Measurements from ENCODE around the gene NFIA.

NFIA gene

GRCh38 chr1:61400131-61400770 lies 317.9 kb downstream of the NFIA start:
- Histone ChIP-seq H2AFZ (ENCODE audit: low read depth, low read length) (no peak overlapping the region), H3K9me3 (ENCODE audit: low read length) (no peaks in the 10 kb centered on the region), H3K4me3 (ENCODE audit: low read length) (no peak overlapping the region), H3K36me3 (ENCODE audit: insufficient read depth, low read length) (no peaks in the 10 kb centered on the region), H3K27me3 (ENCODE audit: insufficient read depth, low read length) (no peaks in the 10 kb centered on the region), H3K4me1 (ENCODE audit: insufficient read depth, low read length) (no peaks in the 10 kb centered on the region)

- Histone ChIP-seq H3K9me3 (ENCODE audit: low read length) (no peaks in the 10 kb centered on the region), H3K4me3 (ENCODE audit: low read length) (no peak overlapping the region), H3K36me3 (ENCODE audit: insufficient read depth, low read length) (no peaks in the 10 kb centered on the region), H2AFZ (ENCODE audit: low read depth, low read length) (no peak overlapping the region), H3K27me3 (ENCODE audit: insufficient read depth, low read length) (no peaks in the 10 kb centered on the region), H3K4me1 (ENCODE audit: insufficient read depth, low read length) (no peaks in the 10 kb centered on the region)
Measured at GRCh38 chr1:61400997-61401396, 318.6 kb downstream of the NFIA start.

- Histone ChIP-seq H3K27me3 (ENCODE audit: insufficient read depth, low read length) (no peaks in the 10 kb centered on the region), H3K9me3 (ENCODE audit: low read length) (no peaks in the 10 kb centered on the region), H3K4me1 (ENCODE audit: insufficient read depth, low read length) (no peaks in the 10 kb centered on the region), H3K36me3 (ENCODE audit: insufficient read depth, low read length) (no peaks in the 10 kb centered on the region), H3K4me3 (ENCODE audit: low read length) (no peak overlapping the region), H2AFZ (ENCODE audit: low read depth, low read length) (no peak overlapping the region)
Measured at GRCh38 chr1:61403679-61404596, 321.6 kb downstream of the NFIA start.

- Histone ChIP-seq H3K27me3 (ENCODE audit: insufficient read depth, low read length) (no peaks in the 10 kb centered on the region), H3K4me3 (ENCODE audit: low read length) (no peak overlapping the region), H3K36me3 (ENCODE audit: insufficient read depth, low read length) (no peaks in the 10 kb centered on the region), H3K4me1 (ENCODE audit: insufficient read depth, low read length) (no peaks in the 10 kb centered on the region), H3K9me3 (ENCODE audit: low read length) (no peaks in the 10 kb centered on the region), H2AFZ (ENCODE audit: low read depth, low read length) (no peak overlapping the region)
Measured at GRCh38 chr1:61404597-61405376, 322.4 kb downstream of the NFIA start.

GRCh38 chr1:61406467-61406866 lies 324.1 kb downstream of the NFIA start:
- Histone ChIP-seq H3K36me3 (ENCODE audit: insufficient read depth, low read length) (no peaks in the 10 kb centered on the region), H2AFZ (ENCODE audit: low read depth, low read length) (no peak overlapping the region), H3K27me3 (ENCODE audit: insufficient read depth, low read length) (no peaks in the 10 kb centered on the region), H3K4me3 (ENCODE audit: low read length) (no peak overlapping the region), H3K9me3 (ENCODE audit: low read length) (no peaks in the 10 kb centered on the region), H3K4me1 (ENCODE audit: insufficient read depth, low read length) (no peaks in the 10 kb centered on the region)

- Histone ChIP-seq H3K9me3 (ENCODE audit: low read length) (no peaks in the 10 kb centered on the region), H3K4me3 (ENCODE audit: low read length) (no peak overlapping the region), H3K4me1 (ENCODE audit: insufficient read depth, low read length) (no peaks in the 10 kb centered on the region), H3K36me3 (ENCODE audit: insufficient read depth, low read length) (no peaks in the 10 kb centered on the region), H3K27me3 (ENCODE audit: insufficient read depth, low read length) (no peaks in the 10 kb centered on the region), H2AFZ (ENCODE audit: low read depth, low read length) (no peak overlapping the region)
Measured at GRCh38 chr1:61412601-61413000, 330.2 kb downstream of the NFIA start.

GRCh38 chr1:61419196-61419595 lies 336.8 kb downstream of the NFIA start:
- Histone ChIP-seq H3K4me1 (ENCODE audit: insufficient read depth, low read length) (no peaks in the 10 kb centered on the region), H3K36me3 (ENCODE audit: insufficient read depth, low read length) (no peaks in the 10 kb centered on the region), H3K9me3 (ENCODE audit: low read length) (no peaks in the 10 kb centered on the region)

GRCh38 chr1:61419657-61420056 lies 337.3 kb downstream of the NFIA start:
- H3K27me3 ChIP-seq (ENCODE audit: insufficient read depth, low read length) = no peaks in the 10 kb centered on the region
- no peaks in the 10 kb centered on the region for H3K4me1 ChIP-seq (ENCODE audit: insufficient read depth, low read length)
- no peak overlapping the region for H2AFZ ChIP-seq (ENCODE audit: low read depth, low read length)
- H3K4me3 ChIP-seq (ENCODE audit: low read length) = no peak overlapping the region
- H3K36me3 ChIP-seq (ENCODE audit: insufficient read depth, low read length) = no peaks in the 10 kb centered on the region
- no peaks in the 10 kb centered on the region for H3K9me3 ChIP-seq (ENCODE audit: low read length)

More at GRCh38 chr1:61419196-61419595, 336.8 kb downstream of the NFIA start:
- Histone ChIP-seq H2AFZ (ENCODE audit: low read depth, low read length) (no peak overlapping the region), H3K27me3 (ENCODE audit: insufficient read depth, low read length) (no peaks in the 10 kb centered on the region), H3K4me3 (ENCODE audit: low read length) (no peak overlapping the region)

- Histone ChIP-seq H2AFZ (ENCODE audit: low read depth, low read length) (no peak overlapping the region), H3K4me3 (ENCODE audit: low read length) (no peak overlapping the region), H3K4me1 (ENCODE audit: insufficient read depth, low read length) (no peaks in the 10 kb centered on the region), H3K27me3 (ENCODE audit: insufficient read depth, low read length) (no peaks in the 10 kb centered on the region), H3K36me3 (ENCODE audit: insufficient read depth, low read length) (no peaks in the 10 kb centered on the region), H3K9me3 (ENCODE audit: low read length) (no peaks in the 10 kb centered on the region)
Measured at GRCh38 chr1:61420243-61420642, 337.9 kb downstream of the NFIA start.

- no peaks in the 10 kb centered on the region for H3K4me1 ChIP-seq (ENCODE audit: insufficient read depth, low read length)
- H3K9me3 ChIP-seq (ENCODE audit: low read length) = no peaks in the 10 kb centered on the region
- H3K4me3 ChIP-seq (ENCODE audit: low read length) = no peak overlapping the region
- no peaks in the 10 kb centered on the region for H3K36me3 ChIP-seq (ENCODE audit: insufficient read depth, low read length)
- H2AFZ ChIP-seq (ENCODE audit: low read depth, low read length) = no peak overlapping the region
- no peaks in the 10 kb centered on the region for H3K27me3 ChIP-seq (ENCODE audit: insufficient read depth, low read length)
Measured at GRCh38 chr1:61420909-61421835, 338.8 kb downstream of the NFIA start.

- peaks cover 2% of the 10 kb centered on the region for H3K27me3 ChIP-seq (ENCODE audit: insufficient read depth, low read length)
- H3K4me3 ChIP-seq (ENCODE audit: low read length) = no peak overlapping the region
- no peaks in the 10 kb centered on the region for H3K36me3 ChIP-seq (ENCODE audit: insufficient read depth, low read length)
- H2AFZ ChIP-seq (ENCODE audit: low read depth, low read length) = no peak overlapping the region
- H3K9me3 ChIP-seq (ENCODE audit: low read length) = no peaks in the 10 kb centered on the region
- H3K4me1 ChIP-seq (ENCODE audit: insufficient read depth, low read length) = no peaks in the 10 kb centered on the region
Measured at GRCh38 chr1:61423643-61424042, 341.3 kb downstream of the NFIA start.

- no peaks in the 10 kb centered on the region for H3K36me3 ChIP-seq (ENCODE audit: insufficient read depth, low read length)
- H3K4me3 ChIP-seq (ENCODE audit: low read length) = no peak overlapping the region
- H3K27me3 ChIP-seq (ENCODE audit: insufficient read depth, low read length) = peaks cover 2% of the 10 kb centered on the region
- H2AFZ ChIP-seq (ENCODE audit: low read depth, low read length) = no peak overlapping the region
- no peaks in the 10 kb centered on the region for H3K4me1 ChIP-seq (ENCODE audit: insufficient read depth, low read length)
- H3K9me3 ChIP-seq (ENCODE audit: low read length) = no peaks in the 10 kb centered on the region
Measured at GRCh38 chr1:61424382-61424781, 342.0 kb downstream of the NFIA start.
